Natural killer cell (primary cell): ENCODE results near the gene FUT8. TPM values are rescaled to one million over a fixed set of nuclear protein-coding genes. Genes with fewer than 3 reads are reported as not detected.
A peak's percentile ranks its signal among the peaks of the same experiment; 100 is the strongest.

ENCODE experiments used
- ATAC-seq, 3 donors: fragments of 150-1000 bp in 2 of 3; fragments of 200-7000 bp in 1 of 3; cut with Tn5 transposase; 1 replicate in 1 of 3; 2 replicates in 2 of 3; pipeline ENCODE4 v1.10.0; 2021; ENCODE audit warnings: mild to moderate bottlenecking in 2 of 3, moderate library complexity in 2 of 3
- DNase-seq, 2 donors: peaks; one replicate each; pipeline versions ENCODE4 v3.0.0 to v3.0.0-alpha.2; 2013 to 2021; ENCODE audit warnings: mixed read lengths in 1 of 2
- H3K27ac ChIP-seq: one replicate; pipeline ENCODE4 v1.5.1; 2013; ENCODE audit warnings: mild to moderate bottlenecking, low read length
- H3K27me3 ChIP-seq: one replicate; pipeline ENCODE4 v1.6.1; 2013; ENCODE audit warnings: low read length; ENCODE audit not compliant: control insufficient read depth, insufficient read depth
- H3K36me3 ChIP-seq: one replicate; pipeline ENCODE4 v1.6.1; 2013; ENCODE audit warnings: low read length; ENCODE audit not compliant: control insufficient read depth, insufficient read depth
- H3K4me1 ChIP-seq: one replicate; pipeline ENCODE4 v1.6.1; 2013; ENCODE audit warnings: low read length; ENCODE audit not compliant: control insufficient read depth, insufficient read depth
- H3K4me3 ChIP-seq: one replicate; pipeline ENCODE4 v1.5.1; 2013; ENCODE audit warnings: low read length
- H3K9me3 ChIP-seq: one replicate; pipeline ENCODE4 v1.6.1; 2013; ENCODE audit warnings: low read length; ENCODE audit not compliant: control insufficient read depth, insufficient read depth
- H3K27ac Mint-ChIP-seq, 2 donors: one replicate each; pipeline ENCODE4 v1.8.0; 2022; ENCODE audit warnings: mild to moderate bottlenecking in 2 of 2, mixed read lengths in 2 of 2, moderate library complexity in 1 of 2
- H3K27me3 Mint-ChIP-seq, 2 donors: one replicate each; pipeline ENCODE4 v1.8.0; 2022; ENCODE audit warnings: low read depth in 2 of 2, mixed read lengths in 2 of 2
- H3K36me3 Mint-ChIP-seq: one replicate; pipeline ENCODE4 v1.8.0; 2022; ENCODE audit warnings: mixed read lengths
- H3K4me1 Mint-ChIP-seq, 2 donors: one replicate each; pipeline ENCODE4 v1.8.0; 2022; ENCODE audit warnings: mixed read lengths in 2 of 2
- H3K4me3 Mint-ChIP-seq: one replicate; pipeline ENCODE4 v1.8.0; 2022; ENCODE audit warnings: mild to moderate bottlenecking, moderate library complexity, mixed read lengths
- H3K9me3 Mint-ChIP-seq, 2 donors: one replicate each; pipeline ENCODE4 v1.8.0; 2022; ENCODE audit warnings: mixed read lengths in 2 of 2
- WGBS: methylation state at CpG from one replicate; pipeline ENCODE4 v1.1.7; 2013; ENCODE audit warnings: missing lambda C conversion rate; ENCODE audit not compliant: insufficient coverage; 5-methylcytosine and 5-hydroxymethylcytosine counted together
- intact Hi-C: fragments of 100-400 bp; cut with micrococcal nuclease; formaldehyde crosslinking; loops from one replicate; pipeline ENCODE4 v1.14.2; 2022
- total RNA-seq, 4 donors: library from RNA; stranded (reverse); fragments of 120-200 nt in 1 of 4; gene quantifications; one replicate each; pipeline versions ENCODE4 v1.2.3 to v1.2.4, GENCODE V29; 2013 to 2022
- TF ChIP-seq, protein P1 (sequence below): fragments of 200-600 bp; IDR thresholded peaks from one replicate; pipeline ENCODE4 v1.8.0; 2022; ENCODE audit warnings: antibody characterized with exemption

The FUT8 gene
- total RNA-seq, 3 donors from 2014 or later (not counting 1 experiment from before 2014, with no cell fraction given): 20.7 to 29.2 (median 21.2) TPM

DNA sequence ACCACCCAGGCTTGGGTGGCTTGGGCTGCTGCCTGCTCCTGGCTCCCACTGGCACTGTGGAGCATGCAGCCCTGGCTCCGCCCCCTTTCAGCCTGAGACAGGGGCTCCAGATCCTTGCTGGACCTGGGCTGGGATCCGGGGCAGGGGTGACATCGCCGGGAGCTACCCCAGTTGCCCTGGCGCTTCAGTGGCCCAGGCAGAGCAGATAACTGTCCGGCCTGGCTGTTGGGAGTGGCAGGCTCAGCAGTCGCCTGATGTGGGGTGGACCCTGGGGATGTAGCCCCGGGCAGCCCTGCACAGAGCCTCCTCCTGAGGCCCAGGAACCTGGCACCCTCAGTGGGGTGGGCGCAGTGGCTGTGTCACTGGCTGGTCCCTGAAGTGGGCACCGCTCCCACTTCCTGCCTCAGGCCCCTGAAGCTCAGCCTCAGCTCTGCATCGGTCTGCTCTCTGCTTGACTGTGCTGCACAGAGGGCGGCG, 57.9 kb downstream of the FUT8 start:
- Histone ChIP-seq H3K4me1 (peaks cover 11% of the 10 kb centered on the region), H3K4me3 (no peak overlapping the region), H3K27ac (no peak overlapping the region), H3K27me3 (no peaks in the 10 kb centered on the region), H3K36me3 (peaks cover 2% of the 10 kb centered on the region), H3K9me3 (no peaks in the 10 kb centered on the region)
- no peaks in the 10 kb centered on the region for H3K9me3 Mint-ChIP-seq
- intact Hi-C loops: no loop called here
- H3K4me1 Mint-ChIP-seq: peaks cover 0 to 10% of the 10 kb centered on the region in 2 donors
- no peak overlapping the region for H3K4me3 Mint-ChIP-seq
- H3K36me3 Mint-ChIP-seq: no peaks in the 10 kb centered on the region
- H3K27me3 Mint-ChIP-seq: no peaks in the 10 kb centered on the region
- ATAC-seq (peak in 1 of 3 donors; percentile 27), DNase-seq (no peak)
- 88% methylated on average over 13 of the region's 13 CpGs for WGBS
- no peak overlapping the region for H3K27ac Mint-ChIP-seq
- TF ChIP-seq, protein P1, sequence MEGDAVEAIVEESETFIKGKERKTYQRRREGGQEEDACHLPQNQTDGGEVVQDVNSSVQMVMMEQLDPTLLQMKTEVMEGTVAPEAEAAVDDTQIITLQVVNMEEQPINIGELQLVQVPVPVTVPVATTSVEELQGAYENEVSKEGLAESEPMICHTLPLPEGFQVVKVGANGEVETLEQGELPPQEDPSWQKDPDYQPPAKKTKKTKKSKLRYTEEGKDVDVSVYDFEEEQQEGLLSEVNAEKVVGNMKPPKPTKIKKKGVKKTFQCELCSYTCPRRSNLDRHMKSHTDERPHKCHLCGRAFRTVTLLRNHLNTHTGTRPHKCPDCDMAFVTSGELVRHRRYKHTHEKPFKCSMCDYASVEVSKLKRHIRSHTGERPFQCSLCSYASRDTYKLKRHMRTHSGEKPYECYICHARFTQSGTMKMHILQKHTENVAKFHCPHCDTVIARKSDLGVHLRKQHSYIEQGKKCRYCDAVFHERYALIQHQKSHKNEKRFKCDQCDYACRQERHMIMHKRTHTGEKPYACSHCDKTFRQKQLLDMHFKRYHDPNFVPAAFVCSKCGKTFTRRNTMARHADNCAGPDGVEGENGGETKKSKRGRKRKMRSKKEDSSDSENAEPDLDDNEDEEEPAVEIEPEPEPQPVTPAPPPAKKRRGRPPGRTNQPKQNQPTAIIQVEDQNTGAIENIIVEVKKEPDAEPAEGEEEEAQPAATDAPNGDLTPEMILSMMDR: no peak

DNA sequence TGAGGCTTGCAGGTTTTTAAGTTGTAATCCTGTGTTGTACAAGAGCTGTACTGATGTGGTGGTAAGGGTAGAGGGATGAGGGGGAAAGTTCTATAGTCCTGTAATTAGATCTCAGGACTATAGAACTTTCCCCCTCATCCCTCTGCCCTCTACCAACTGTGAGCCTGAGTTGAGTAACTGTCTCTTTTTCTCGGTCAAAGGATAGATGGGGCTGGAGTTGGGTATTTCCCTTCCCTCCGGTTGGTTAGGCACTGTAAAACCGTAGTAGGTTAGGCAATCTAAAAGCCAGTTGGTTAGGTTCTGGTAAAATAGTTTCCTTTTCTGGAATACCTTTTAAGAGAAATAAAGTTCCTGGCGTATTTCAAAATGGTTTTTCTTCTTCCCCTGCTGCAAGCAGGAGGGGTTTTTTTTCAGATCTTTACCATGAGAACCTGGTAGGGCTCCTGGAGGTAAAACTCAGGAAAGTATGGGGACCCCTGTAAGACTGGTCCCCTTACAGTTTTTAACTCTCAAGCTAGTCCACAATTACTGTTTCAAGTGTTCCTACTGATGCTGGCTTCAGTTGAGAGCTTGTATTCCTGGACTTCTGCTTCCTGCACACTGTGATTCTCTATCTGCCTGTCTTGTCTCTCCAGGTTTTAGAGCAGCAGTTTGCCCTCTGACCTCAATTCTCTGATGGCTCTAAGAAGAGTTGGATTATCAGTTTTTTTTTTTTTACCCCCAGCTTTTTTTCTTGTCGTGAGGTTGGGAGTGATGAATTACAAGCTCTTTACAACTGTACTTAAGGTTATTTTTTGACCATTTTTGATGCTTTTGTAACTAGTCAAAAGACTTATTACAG, 58.7 kb downstream of the FUT8 start:
- no peaks in the 10 kb centered on the region for H3K27me3 ChIP-seq
- H3K9me3 Mint-ChIP-seq: no peaks in the 10 kb centered on the region
- H3K4me1 ChIP-seq: peaks cover 11% of the 10 kb centered on the region
- peaks cover 2% of the 10 kb centered on the region for H3K36me3 ChIP-seq
- intact Hi-C loops: no loop called here
- H3K27ac Mint-ChIP-seq: no peak overlapping the region
- no peak overlapping the region for H3K4me3 ChIP-seq
- TF ChIP-seq, protein P1: no peak
- DNase-seq (no peak), ATAC-seq (no peak)
- WGBS: 52% methylated on average over 4 of the region's 5 CpGs
- no peaks in the 10 kb centered on the region for H3K9me3 ChIP-seq
- no peaks in the 10 kb centered on the region for H3K27me3 Mint-ChIP-seq
- no peak overlapping the region for H3K27ac ChIP-seq
- H3K4me3 Mint-ChIP-seq: no peak overlapping the region
- H3K36me3 Mint-ChIP-seq: no peaks in the 10 kb centered on the region
- peaks cover 0 to 18% of the 10 kb centered on the region in 2 donors for H3K4me1 Mint-ChIP-seq

DNA sequence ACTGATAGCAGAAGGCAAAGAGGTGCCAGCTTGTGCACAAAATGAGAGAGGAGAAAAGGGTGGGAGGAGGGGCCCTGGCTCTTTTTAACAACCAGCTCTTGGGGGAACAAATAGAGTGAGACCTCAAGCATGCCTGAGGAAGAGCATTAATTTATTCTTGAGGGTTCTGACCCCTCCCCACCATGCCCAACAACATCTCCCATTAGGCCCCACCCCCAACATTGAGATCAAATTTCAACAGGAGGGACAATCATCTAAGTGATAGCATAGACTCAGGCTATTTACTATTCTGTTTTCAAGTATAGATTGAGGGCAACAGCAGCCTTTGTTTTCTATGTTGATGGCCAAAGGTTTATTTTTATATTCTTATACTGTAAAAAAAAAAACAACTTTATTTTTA, 59.7 kb downstream of the FUT8 start:
- TF ChIP-seq, protein P1: no peak
- no peak overlapping the region for H3K4me3 Mint-ChIP-seq
- Histone ChIP-seq H3K4me1 (peaks cover 11% of the 10 kb centered on the region), H3K9me3 (no peaks in the 10 kb centered on the region), H3K27ac (no peak overlapping the region), H3K27me3 (no peaks in the 10 kb centered on the region), H3K36me3 (peaks cover 2% of the 10 kb centered on the region), H3K4me3 (no peak overlapping the region)
- intact Hi-C loops: no loop called here
- H3K4me1 Mint-ChIP-seq: peaks cover 0 to 21% of the 10 kb centered on the region in 2 donors
- no peaks in the 10 kb centered on the region for H3K27me3 Mint-ChIP-seq
- H3K27ac Mint-ChIP-seq: no peak overlapping the region
- no peaks in the 10 kb centered on the region for H3K36me3 Mint-ChIP-seq
- ATAC-seq: no peak
- DNase-seq: no peak
- no peaks in the 10 kb centered on the region for H3K9me3 Mint-ChIP-seq
